IMR-90 (cell line): ENCODE data around the gene GSK3B.

Source experiments
- CTCF ChIP-seq: conservative IDR thresholded peaks from 2 replicates; pipeline ENCODE4 v1.5.1; 2012; ENCODE audit warnings: mild to moderate bottlenecking, low read depth, low read length, improper control_type of control experiment
- MAFK ChIP-seq: IDR thresholded peaks from 2 replicates; pipeline ENCODE4 v1.6.1; 2012; ENCODE audit warnings: low read depth, low read length, improper control_type of control experiment
- USF2 ChIP-seq: fragments of 150-350 bp; IDR thresholded peaks from 2 replicates; pipeline ENCODE4 v1.6.1; 2017; ENCODE audit warnings: mild to moderate bottlenecking, antibody characterized with exemption, low read length, low read depth

GRCh38 chr3:120028271-120029047 is 65.8 kb downstream of the GSK3B start:
- TF ChIP-seq USF2 (no peak), CTCF (no peak), MAFK (no peak)
